HG02623 (cell line): Measurements from ENCODE around the gene CYP2R1.

Experiments
- ATAC-seq: cut with Tn5 transposase; IDR thresholded peaks from one replicate; pipeline ENCODE4 v1.9.1; 2021; ENCODE audit warnings: moderate library complexity; ENCODE audit not compliant: unreplicated experiment

The CYP2R1 gene

DNA sequence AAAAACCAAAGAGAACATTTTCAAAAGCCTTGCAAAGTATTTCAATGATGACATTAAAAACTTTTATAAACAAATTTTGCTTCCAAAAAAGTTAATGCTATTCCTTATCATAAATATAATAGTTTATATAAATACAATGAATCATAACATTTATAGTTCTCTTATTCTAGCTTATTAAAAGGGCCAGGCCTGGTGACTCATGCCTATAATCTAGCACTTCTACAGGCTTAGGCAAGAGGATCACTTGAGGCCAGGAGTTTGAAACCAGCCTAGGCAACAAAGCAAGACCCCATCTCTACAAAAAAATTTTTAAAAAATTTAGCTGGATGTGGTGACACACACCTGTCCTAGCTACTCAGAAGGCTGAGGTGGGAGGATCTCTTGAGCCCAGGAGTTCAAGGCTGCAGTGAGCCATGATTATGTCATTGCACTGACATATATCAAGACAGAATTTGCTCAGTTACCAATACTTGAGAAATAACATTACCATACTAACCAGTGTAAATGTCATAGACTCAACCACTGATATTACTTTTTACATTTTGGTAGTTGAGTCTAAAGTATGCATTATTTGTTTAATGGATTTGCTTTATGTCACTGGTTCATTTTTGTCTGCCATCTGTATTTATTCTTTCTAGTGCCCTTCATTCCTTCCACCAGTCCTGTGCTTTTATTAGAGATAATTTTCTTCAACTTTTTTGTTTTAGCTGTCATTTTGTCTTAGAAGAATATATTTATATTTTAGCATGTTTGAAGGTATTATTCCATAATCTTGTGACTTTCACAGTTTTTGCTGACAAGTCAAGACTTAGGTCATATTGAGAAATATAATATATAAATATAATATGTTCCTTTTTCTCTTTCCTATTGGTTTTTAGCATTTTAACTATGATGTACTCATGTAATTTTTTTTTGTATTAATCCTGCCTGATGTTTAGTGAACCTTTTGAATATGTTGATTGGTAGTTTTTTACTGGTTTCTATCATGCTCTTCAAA lies 56.2 kb downstream of the CYP2R1 start:
- no peak for ATAC-seq
